Astrocyte (in vitro differentiated cells and primary cell): ENCODE results near the gene TEKT5.

Experiments
- CTCF ChIP-seq: IDR thresholded peaks from 2 replicates; pipeline ENCODE4 v1.5.1; 2011; ENCODE audit warnings: low read depth, mild to moderate bottlenecking, inconsistent platforms, low read length, moderate library complexity; ENCODE audit not compliant: insufficient read depth
- EZH2 ChIP-seq: IDR thresholded peaks from 2 replicates; pipeline ENCODE4 v1.6.1; 2012; ENCODE audit warnings: mild to moderate bottlenecking, low read length, inconsistent platforms; ENCODE audit not compliant: insufficient read depth

GRCh38 chr16:10647721-10648296 lies 46.9 kb downstream of the TEKT5 start:
- TF ChIP-seq CTCF (no peak), EZH2 (no peak)
